HEK293T (cell line): ENCODE measurements around the gene NFRKB.

Experiments
- ARNT ChIP-seq: fragments of 450-650 bp; IDR thresholded peaks from 2 replicates; pipeline ENCODE4 v1.6.1; 2017; ENCODE audit warnings: mild to moderate bottlenecking
- BHLHE40 ChIP-seq: fragments of 450-650 bp; IDR thresholded peaks from 2 replicates; pipeline ENCODE4 v1.6.1; 2016; ENCODE audit warnings: mild to moderate bottlenecking, moderate library complexity, borderline replicate concordance
- CTBP1 ChIP-seq: fragments of 450-650 bp; IDR thresholded peaks from 2 replicates; pipeline ENCODE4 v1.6.1; 2016; ENCODE audit warnings: borderline replicate concordance
- ELF4 ChIP-seq: fragments of 450-650 bp; IDR thresholded peaks from 2 replicates; pipeline ENCODE4 v1.6.1; 2017; ENCODE audit warnings: antibody characterized with exemption
- FOXA1 ChIP-seq: fragments of 450-650 bp; IDR thresholded peaks from 2 replicates; pipeline ENCODE4 v1.6.1; 2016; ENCODE audit warnings: mild to moderate bottlenecking
- FOXK2 ChIP-seq: fragments of 450-650 bp; IDR thresholded peaks from 2 replicates; pipeline ENCODE4 v1.6.1; 2016; ENCODE audit warnings: mild to moderate bottlenecking
- FOXM1 ChIP-seq: fragments of 450-650 bp; IDR thresholded peaks from 2 replicates; pipeline ENCODE4 v1.6.1; 2017; ENCODE audit warnings: mild to moderate bottlenecking, borderline replicate concordance
- HDGF ChIP-seq: fragments of 450-650 bp; IDR thresholded peaks from 2 replicates; pipeline ENCODE4 v1.6.1; 2017; ENCODE audit warnings: antibody characterized with exemption, borderline replicate concordance
- L3MBTL2 ChIP-seq: fragments of 450-650 bp; conservative IDR thresholded peaks from 2 replicates; pipeline ENCODE4 v1.6.1; 2016; ENCODE audit warnings: mild to moderate bottlenecking
- LEF1 ChIP-seq: fragments of 450-650 bp; IDR thresholded peaks from 2 replicates; pipeline ENCODE4 v1.6.1; 2017; ENCODE audit warnings: mild to moderate bottlenecking, borderline replicate concordance
- NFRKB ChIP-seq: fragments of 450-650 bp; IDR thresholded peaks from 2 replicates; pipeline ENCODE4 v1.6.1; 2016; ENCODE audit warnings: mild to moderate bottlenecking, moderate library complexity
- SP1 ChIP-seq: fragments of 450-650 bp; IDR thresholded peaks from 2 replicates; pipeline ENCODE4 v1.6.1; 2017
- SUZ12 ChIP-seq: fragments of 450-650 bp; IDR thresholded peaks from 2 replicates; pipeline ENCODE4 v1.6.1; 2016; ENCODE audit warnings: mild to moderate bottlenecking
- TARDBP ChIP-seq: fragments of 450-650 bp; IDR thresholded peaks from 2 replicates; pipeline ENCODE4 v1.6.1; 2016

DNA sequence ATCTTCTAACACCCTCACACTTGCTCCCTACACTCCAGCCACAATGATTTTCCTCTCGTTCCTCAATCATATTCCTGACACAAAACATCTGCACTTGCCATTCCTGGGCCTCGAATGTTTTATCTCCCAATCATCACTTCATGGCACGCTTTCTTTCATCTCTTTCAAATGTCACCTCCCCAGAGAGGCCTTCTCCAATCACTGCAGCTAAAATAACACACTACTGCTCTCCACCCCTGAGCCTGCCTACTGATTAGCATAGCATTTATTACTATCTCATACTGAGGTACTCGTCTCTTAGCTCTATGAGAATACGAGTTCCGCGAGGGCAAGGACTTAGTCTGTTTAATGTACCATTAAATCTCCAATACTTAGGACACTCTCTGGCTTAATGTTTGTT lies 23.5 kb downstream of the NFRKB start:
- TF ChIP-seq FOXM1: no peak
- TF ChIP-seq ARNT: no peak
- TF ChIP-seq NFRKB: no peak
- TF ChIP-seq ELF4: no peak
- TF ChIP-seq SP1: no peak
- TF ChIP-seq LEF1: no peak
- no peak for TF ChIP-seq TARDBP
- no peak for TF ChIP-seq FOXK2
- no peak for TF ChIP-seq FOXA1
- TF ChIP-seq SUZ12: no peak
- TF ChIP-seq BHLHE40: no peak
- TF ChIP-seq L3MBTL2: no peak
- TF ChIP-seq HDGF: no peak
- TF ChIP-seq CTBP1: no peak
